SK-N-SH treated with all-trans-retinoic acid at 6 μM for 48 hours (cell line): Measurements from ENCODE around the gene SOAT2.
"Not testable (repeated sequence)": the region's sequence is repeated elsewhere in the genome, so short reads cannot be mapped to it uniquely, and the experiment has no call there.

ENCODE experiments used
- CREB5 ChIP-seq: fragments of 250-450 bp; sonication (Bioruptor Pico); IDR thresholded peaks from 2 replicates; pipeline ENCODE4 v1.5.1; 2020; ENCODE audit warnings: low read depth, mild to moderate bottlenecking, moderate library complexity
- ZNF565 ChIP-seq: fragments of 450-650 bp; formaldehyde crosslinking; conservative IDR thresholded peaks from 2 replicates; pipeline ENCODE4 v1.5.0; 2020; ENCODE audit warnings: low read depth, mild to moderate bottlenecking, moderate library complexity

- TF ChIP-seq ZNF565, CREB5 (CRISPR knock-in tag): not testable (repeated sequence)
These were observed 7.7 kb upstream of the SOAT2 start for GRCh38 chr12:53095596-53095895.
